Activated effector memory CD4-positive, alpha-beta T cell treated with anti-CD3 and anti-CD28 coated beads, Interleukin-2, amount 50 U/mL, for 16 hours (primary cell): ENCODE measurements around the gene EIF4G1.

Experiments
- DNase-seq: peaks from one replicate; pipeline ENCODE4 v3.0.0-alpha.2; 2020

Gene EIF4G1

GRCh38 chr3:184306341-184306972 is 7.9 kb upstream of the EIF4G1 start:
- no peak for DNase-seq

- no peak for DNase-seq
Observed at GRCh38 chr3:184307915-184308314, 6.5 kb upstream of the EIF4G1 start.

GRCh38 chr3:184308744-184309143 is 5.7 kb upstream of the EIF4G1 start:
- DNase-seq = no peak

GRCh38 chr3:184311633-184312032 is 2.8 kb upstream of the EIF4G1 start:
- DNase-seq = no peak

- DNase-seq = peak; percentile 89
Observed at GRCh38 chr3:184314700-184315542, 515 bp downstream of the EIF4G1 start.

GRCh38 chr3:184315543-184315867 is 1.1 kb downstream of the EIF4G1 start:
- no peak for DNase-seq

- DNase-seq = peak; percentile 67
Observed at GRCh38 chr3:184315871-184316661, 1.7 kb downstream of the EIF4G1 start.

- no peak for DNase-seq
Observed at GRCh38 chr3:184316792-184317191, 2.4 kb downstream of the EIF4G1 start.

GRCh38 chr3:184317201-184317600 is 2.8 kb downstream of the EIF4G1 start:
- no peak for DNase-seq

- peak; percentile 80 for DNase-seq
Observed at GRCh38 chr3:184320104-184320445, 5.7 kb downstream of the EIF4G1 start.

GRCh38 chr3:184321666-184322065 is 7.3 kb downstream of the EIF4G1 start:
- DNase-seq = no peak

- no peak for DNase-seq
Observed at GRCh38 chr3:184322731-184323487, 8.5 kb downstream of the EIF4G1 start.

- no peak for DNase-seq
Observed at GRCh38 chr3:184323696-184324095, 9.3 kb downstream of the EIF4G1 start.

- no peak for DNase-seq
Observed at GRCh38 chr3:184325269-184325668, 10.9 kb downstream of the EIF4G1 start.

- peak; percentile 78 for DNase-seq
Observed at GRCh38 chr3:184325715-184326369, 11.4 kb downstream of the EIF4G1 start.

- no peak for DNase-seq
Observed at GRCh38 chr3:184327171-184327570, 12.8 kb downstream of the EIF4G1 start.

- DNase-seq = no peak
Observed at GRCh38 chr3:184328516-184328915, 14.1 kb downstream of the EIF4G1 start.

- no peak for DNase-seq
Observed at GRCh38 chr3:184332370-184333090, 18.1 kb downstream of the EIF4G1 start.

- no peak for DNase-seq
Observed at GRCh38 chr3:184333190-184333589, 18.8 kb downstream of the EIF4G1 start.

- no peak for DNase-seq
Observed at GRCh38 chr3:184333700-184334099, 19.3 kb downstream of the EIF4G1 start.

- peak; percentile 79 for DNase-seq
Observed at GRCh38 chr3:184334470-184335158, 20.2 kb downstream of the EIF4G1 start.
